GM18519 (cell line): ENCODE results near the gene ATP2A1.
A peak's percentile ranks its signal among the peaks of the same experiment; 100 is the strongest.
"Not testable (repeated sequence)": the region's sequence is repeated elsewhere in the genome, so short reads cannot be mapped to it uniquely, and the experiment has no call there.

Source experiments
- ATAC-seq: cut with Tn5 transposase; IDR thresholded peaks from one replicate; pipeline ENCODE4 v1.9.1; 2021; ENCODE audit warnings: mild to moderate bottlenecking, moderate library complexity; ENCODE audit not compliant: unreplicated experiment, low FRiP score

Gene ATP2A1

DNA sequence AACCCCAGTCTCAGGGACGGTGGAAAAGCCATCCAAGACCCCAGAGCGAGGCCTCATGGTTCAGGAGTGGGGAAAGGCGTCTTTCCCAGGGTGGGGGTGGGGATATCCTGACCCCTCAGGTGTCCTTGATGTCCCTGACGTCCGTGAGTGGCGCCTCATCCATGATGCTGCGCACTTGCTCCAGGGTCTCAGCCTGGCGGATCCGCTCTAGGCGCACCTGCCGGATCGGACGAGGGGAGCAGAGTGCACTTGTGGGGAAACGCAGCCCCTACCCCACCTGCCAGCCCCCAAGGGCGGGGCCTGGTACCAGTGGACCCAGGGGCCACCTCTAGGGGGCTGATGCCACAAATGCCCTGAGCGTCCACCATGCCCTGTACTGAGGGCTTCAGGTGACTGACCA lies 26.5 kb downstream of the ATP2A1 start:
- ATAC-seq, result no peak

DNA sequence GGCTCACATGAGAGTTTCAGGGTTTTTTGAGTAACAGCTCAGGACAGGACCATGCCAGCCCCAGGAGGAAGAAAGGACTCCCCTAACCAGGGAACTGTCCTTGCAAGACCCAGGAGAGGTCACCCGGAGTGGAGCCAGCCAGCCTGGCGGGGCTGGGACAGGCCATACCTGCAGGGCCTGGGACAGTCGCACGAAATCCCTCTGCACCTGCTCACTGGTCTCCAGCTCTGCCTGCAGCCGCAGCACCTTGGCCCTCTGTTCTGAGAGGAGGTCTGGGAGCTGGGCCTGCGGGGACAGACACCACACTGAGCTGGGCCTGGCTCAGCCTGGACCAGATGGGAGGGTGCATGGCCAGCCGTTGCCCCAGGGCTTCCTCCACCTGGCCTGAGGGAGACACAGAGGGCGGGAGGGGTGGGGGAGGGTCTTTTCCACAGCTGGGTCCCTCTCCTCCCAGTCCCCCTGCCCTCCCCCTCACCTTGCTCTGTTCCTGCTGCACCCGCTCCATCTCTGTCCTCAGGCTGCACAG lies 27.0 kb downstream of the ATP2A1 start:
- no peak for ATAC-seq

DNA sequence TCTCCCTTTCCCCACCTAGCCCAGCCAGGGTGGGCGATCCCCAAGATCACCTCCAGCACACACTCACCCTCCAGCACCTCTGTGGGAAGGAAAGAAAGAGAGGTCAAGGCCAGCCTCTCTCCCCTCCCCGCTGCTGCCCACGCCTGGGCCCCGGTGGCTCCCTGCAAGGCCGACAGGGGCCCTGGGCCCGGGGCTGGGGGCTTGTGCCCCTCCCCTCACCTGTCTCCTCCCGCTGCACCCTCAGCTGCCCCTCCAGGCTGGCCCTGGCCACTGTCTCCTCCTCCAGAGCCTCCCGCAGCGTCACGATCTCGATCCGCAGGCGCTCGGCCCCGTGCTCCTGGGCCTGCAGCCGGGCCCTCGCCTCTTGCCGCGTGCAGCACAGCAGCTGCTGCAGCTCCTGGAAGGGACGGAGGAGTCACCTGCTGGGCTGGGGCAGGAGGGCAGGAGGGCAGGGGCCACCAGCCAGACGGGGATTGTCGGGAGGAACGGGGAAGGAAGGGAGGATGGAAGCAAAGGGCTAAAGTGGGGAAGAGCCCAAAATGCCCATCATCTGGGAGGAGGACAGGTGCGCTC lies 27.6 kb downstream of the ATP2A1 start:
- no peak for ATAC-seq

DNA sequence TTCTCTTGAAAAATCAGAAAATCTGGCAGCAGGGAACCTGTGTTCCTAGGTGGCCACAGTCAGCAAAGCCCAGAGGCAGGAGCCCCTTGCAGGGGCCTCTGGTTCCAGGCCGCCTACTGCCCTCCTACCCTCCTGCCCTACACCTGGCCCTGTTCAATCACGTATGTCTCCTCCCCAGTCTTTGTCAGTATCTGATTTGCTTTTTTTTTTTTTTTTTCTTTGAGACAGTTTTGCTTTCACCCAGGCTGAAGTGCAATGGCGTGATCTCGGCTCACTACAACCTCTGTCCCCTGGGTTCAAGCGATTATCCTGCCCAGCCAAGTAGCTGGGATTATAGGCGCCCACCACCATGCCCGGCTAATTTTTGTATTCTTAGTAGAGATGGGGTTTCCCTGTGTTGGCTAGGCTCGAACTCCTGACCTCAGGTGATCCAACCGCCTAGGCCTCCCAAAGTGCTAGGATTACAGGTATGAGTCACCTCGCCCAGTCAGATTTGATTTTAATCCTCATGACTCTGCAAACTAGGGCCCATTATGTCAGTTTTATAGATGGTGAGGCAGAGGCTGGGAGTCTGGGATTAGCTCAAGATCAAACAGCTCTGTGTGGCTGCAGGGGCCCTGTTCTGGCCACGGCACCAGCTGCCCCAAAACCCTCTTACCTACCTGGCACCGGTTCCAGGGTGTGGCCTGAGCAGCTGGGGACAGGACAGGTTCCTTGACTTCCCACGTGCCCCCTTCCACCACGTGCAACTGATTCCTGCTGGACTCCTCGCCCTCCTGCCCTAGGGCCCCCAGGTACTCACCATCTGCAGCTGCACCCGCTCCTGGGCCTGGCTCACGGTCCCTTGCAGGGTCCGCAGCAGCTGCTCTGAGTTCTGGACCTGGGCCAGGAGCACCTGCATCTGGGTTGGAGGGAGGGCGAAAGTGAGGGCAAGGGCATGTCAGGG lies 32.1 kb downstream of the ATP2A1 start:
- ATAC-seq, result no peak

DNA sequence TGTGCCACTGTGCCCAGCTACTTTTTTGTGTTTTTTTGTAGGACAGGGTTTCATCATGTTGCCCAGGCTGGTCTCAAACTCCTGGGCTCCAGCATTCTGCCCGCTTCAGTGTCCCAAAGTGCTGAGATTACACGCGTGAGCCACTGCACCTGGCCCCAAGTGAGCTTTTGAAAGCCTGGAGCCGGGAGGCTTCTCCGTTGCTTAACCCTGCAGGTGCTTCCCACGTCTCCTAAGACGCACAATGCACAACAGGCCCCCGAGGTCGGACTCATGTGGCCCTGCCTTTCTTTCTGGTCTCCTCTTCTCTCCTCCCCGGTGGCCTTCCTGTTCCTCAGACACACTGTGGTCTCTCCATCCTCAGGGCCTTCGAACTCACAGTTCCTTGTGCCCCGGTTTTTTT lies 34.3 kb downstream of the ATP2A1 start:
- ATAC-seq, result no peak

DNA sequence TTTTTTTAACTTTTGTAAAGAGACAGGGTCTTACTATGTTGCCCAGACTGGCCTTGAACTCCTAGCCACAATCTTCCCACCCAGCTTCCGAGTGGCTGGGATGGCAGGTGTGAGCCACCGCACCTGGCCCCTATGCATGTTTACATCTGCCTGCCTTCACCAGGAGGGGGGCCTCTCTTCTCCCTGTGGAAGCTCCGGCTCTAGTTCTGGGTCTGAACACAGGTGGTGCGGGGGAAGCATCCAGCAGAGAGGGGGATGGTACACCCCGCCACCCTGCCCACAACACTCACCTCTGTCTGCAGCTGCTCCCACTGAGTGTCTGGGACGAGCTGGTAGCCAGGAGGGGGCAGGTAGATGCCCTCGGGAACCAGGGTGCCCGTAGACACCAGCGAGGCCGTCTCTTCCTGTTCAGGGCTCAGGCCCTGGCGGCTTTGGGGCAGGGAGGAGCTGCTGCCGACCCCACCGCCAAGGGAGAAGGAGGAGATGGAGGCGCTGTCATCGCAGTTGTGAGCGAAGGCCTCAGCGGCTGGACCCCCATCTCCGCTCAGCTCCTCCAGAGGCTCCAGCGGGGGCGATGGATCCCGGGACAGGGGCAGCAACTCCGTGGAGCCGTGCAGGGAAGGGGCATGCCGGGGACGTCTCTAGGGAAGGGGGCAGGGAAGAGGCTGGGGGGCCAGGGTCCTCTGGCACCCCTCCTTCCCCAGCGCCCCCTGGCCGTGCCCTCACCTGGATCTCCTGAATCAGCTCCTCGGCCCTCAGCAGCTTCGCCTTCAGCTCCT lies 35.8 kb downstream of the ATP2A1 start:
- no peak for ATAC-seq

DNA sequence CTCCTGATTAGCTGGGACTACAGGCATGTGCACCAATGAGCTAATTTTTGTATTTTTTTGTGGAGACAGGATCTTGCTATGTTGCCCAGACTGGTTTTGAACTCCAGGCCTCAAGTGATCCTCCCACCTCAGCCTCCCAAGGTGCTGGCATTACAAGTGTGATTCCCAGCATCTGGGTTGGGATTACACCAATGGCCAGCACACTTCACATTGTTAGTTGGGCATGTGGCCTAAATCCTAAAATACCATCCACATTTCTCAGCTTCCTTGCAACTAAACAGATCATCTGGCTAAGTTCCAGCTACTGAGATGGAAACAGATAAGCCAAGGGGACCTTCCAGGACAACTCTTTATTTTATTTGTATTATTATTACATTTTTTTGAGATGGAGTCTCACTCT lies 36.9 kb downstream of the ATP2A1 start:
- ATAC-seq, result no peak

DNA sequence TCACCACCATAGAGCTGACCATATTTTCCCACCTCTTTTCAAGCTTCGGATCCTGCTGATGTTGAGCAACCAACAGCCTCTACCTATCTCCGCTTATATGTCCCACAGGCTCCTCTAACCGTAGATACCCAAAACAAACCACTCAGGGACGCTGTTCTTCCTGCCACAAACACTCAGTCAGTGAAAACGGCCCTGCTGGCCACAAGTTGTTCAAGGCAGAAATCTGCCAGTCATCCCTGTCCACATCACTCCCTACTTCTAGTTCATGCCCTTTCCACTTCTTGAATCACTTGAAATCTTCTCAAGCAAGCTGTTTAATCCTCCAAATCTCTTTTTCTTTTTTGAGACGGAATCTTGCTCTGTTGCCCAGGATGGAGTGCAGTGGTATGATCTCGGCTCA lies 38.8 kb downstream of the ATP2A1 start:
- ATAC-seq, result no peak

DNA sequence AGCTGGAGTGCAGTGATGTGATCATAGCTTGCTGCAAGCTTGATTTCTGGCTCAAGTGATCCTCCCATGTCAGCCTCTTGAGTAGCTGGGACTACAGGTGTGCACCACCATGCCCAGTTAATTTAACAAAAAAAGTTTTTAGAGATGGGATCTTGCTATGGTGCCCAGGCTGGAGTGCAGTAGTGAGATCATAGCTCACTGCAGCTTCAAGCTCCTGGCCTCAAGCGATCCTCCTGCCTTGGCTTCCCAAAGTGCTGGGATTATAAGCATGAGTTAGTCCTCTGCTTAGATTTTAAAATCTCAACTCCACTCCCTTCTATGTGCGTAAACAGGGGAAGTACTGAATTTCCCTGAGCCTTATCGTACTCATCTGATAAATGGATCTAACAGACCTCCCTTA lies 40.4 kb downstream of the ATP2A1 start:
- no peak for ATAC-seq

DNA sequence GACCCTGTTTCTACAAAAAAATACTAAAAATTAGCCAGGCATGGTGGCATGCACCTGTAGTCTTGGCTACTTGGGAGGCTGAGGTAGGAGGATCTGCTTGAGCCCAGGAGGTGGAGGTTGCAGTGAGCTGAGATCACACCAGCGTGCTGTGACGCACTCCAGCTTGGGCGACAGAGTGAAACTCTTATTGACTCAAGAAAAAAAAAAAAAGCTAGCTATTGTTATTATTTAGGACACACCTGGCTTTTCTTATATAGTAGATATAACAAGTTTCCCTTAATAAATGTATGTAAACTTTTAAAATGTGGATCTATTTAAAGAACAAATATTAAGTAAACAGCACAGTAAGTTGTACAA lies 44.9 kb downstream of the ATP2A1 start:
- no peak for ATAC-seq

DNA sequence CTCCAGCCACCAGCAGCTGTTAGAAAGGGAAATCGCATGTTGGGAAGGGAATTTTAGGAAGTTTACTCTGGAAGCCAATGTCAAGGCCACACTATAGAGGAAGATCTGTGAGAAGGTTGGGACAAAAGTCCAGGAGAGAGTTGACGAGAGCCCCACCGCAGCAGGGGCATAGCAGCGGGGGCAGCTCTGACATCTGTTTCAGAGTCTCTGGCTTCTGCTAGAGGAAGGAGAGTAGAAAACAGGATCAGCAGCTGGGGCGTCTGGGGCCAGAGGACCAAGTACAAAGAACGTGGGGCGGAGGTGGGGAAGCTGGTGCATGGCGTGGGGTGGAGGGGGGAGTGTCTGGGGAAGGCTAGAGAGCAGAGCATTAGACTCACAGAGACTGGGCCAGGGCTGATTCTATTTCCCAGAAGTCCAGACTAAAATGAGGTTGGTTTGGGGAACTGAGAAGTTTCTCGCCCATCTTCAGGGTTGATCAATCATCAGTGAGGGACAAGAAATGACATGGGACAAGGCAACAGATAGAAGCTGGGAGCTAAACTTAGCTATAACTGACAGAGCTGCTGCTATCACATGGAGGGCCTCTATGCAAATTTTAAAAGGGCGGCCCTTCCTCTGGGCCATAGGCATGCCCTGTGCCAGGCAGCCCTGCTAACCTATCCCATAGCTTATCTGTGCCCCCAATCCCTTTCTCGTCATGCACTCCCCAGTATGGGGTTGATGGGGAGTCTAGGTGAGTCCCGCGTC lies 45.5 kb downstream of the ATP2A1 start:
- ATAC-seq, result peak; percentile 38

DNA sequence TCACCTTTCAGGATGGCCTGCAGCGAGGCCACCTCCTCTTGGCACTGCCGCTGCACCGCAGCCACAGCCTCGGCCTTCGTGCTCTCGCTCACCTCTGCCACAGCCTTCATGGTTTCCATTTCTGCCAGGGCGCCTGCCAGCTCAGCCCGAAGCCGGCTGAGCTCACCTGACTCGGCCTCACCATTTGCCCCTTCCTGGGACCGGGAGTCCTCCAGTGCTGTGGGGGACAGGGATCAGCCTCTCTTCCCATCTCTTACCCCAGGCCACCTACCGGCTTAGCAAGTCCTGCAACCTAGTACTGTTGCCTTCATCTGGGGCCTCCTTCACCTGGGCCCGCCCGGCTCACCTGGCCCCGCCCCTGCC lies 46.1 kb downstream of the ATP2A1 start:
- no peak for ATAC-seq

DNA sequence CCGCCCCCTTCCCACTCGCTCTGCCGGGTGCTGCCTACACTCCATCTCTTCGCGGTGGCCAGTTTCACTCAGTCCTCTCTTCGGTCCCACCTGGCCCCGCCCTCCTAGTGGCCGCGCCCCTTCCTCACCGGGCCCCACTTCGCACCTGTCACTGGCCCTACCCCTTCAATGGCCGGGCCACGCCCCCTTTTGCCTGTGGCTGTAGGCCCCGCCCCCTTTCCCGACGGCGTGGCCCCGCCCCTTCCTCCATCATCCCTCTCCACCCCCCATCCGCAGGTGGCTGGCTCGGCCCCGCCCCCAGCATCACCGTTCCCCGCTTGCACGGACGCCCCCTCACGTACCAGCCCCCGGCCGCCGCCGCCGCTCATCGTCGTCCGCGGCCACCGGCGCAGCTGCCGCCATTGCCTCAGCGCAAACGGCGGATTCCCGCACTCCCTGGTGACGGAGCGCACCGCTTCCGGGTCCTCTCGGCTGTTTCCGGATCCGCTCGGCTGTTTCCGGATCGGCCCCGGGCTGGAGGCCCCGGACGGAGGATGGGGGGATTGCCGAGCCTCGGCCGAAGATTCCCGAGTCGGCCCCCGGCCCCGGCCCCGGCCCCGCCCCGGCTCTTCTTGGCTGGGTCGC lies 46.6 kb downstream of the ATP2A1 start, which contains the start of gene RABEP2:
TSS of gene RABEP2 (minus strand) at position 477 of the 624 bp plus-strand sequence. CDS start at position 402, 75 bp downstream.
- ATAC-seq, result peak; percentile 50

DNA sequence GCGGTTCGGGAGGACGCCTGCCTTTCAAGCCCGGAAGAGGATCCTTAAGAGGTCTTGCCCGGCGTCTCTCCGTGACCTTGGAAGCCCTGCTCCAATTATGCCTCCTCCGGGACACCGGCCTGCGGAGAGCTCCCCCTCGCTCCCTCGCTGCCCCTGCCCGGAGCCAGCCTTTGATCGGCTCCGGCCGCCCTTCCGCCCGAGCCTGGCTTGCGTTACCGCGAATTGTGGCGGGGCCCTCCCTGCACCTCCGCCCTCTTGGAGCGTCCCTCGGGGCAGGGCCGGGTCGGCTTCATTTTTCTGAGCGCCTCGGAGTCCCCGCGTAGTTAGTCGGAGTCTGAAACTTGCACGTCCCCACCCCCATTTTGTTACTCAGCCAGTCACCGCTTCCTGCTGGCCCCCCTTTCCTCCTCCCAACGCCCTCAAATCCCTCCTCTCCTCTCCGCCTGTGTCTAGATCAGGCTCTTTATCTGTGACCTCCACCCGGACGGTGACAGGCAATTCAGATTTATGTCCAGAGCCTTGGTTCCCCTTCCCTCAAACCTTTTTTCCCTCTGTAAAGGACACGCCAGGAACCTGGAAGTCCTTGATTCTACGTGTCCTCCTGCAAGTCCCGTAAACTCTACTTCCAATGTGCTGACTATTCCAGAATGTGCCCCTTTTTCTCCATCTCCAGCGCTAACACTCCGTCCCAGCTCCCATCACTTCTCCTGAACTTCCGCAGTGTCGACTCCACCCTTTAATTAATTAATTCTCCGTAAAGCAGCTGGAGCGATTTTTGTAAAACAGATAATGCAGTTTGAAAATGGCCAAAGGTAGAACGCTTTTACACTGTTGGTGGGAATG lies 47.3 kb downstream of the ATP2A1 start:
- ATAC-seq, result peak; percentile 12

DNA sequence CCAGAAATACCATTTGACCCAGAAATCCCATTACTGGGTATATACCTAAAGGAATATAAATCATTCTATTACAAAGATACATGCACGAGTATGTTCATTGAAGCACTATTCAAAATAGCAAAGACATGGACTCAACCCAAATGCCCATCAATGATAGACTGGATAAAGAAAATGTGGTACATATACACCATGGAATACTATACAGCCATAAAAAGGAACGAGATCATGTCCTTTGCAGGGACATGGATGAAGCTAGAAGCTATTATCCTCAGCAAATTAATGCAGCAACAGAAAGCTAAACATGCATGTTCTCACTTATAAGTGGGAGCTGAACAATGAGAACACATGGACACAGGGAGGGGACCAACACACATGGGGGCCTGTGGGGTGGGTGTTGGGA lies 48.0 kb downstream of the ATP2A1 start:
- ATAC-seq, result not testable (repeated sequence)

DNA sequence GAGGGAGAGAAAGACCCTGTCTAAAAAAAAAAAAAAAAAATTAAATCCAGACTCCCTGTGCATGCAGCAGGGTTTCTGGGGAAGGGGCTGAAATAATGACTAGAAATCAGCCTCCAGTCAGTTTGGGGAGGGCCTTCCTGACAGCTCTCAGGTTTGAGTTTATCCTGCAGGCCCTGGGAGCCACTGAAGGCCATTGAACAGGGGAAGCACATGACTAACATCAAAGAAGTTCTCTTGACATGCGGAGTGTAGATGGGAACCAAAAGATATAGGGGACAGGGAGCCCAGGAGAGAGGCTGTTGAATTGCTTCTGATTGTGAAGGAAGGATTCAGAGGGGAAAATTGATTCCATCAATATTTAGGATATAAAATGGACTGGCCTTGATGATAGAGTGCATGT lies 49.5 kb downstream of the ATP2A1 start:
- ATAC-seq, result no peak

DNA sequence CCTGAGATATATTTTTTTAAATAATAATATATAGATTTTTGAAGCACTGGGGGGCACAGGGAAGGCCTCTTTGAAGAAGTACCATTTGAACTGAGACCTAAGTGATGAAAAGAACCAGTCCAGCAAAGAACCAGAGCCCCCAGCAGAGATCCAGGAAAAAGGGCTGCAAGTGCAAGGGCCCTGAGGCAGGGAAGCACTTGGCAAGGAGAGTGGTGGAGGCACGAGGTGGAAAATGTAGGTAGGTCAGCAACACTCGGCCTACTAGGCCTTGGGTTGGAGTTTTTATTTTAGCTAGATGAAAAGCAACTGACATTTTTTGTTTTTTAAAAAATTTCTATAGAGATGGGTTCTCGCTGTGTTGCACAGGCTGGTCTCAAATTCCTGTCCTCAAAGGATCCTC lies 51.9 kb downstream of the ATP2A1 start:
- no peak for ATAC-seq

DNA sequence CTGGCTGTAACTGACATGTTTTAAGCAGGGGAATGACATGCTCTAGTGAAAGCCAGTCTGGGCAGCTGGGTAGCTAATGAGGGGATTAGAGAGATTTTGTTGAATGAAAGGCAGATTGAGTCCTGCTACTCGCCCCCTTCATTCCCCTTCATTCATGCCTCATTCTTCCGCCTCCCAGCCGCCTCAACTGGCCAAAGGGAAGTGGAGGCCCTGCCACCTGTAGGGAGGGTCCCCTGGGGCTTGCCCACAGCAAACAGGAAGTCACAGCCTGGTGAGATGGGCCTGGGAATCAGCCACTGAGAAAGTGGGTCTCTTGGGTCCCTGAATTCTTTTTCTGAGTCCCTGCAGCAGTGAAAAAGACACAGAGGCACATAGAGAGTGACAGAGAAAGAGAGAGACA lies 52.4 kb downstream of the ATP2A1 start:
- no peak for ATAC-seq

DNA sequence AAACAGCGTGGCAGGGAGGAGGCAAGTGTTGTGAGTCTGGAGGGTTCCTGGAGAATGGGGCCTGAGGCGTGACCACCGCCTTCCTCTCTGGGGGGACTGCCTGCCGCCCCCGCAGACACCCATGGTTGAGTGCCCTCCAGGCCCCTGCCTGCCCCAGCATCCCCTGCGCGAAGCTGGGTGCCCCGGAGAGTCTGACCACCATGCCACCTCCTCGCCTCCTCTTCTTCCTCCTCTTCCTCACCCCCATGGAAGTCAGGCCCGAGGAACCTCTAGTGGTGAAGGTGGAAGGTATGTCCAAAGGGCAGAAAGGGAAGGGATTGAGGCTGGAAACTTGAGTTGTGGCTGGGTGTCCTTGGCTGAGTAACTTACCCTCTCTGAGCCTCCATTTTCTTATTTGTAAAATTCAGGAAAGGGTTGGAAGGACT lies 53.5 kb downstream of the ATP2A1 start, which contains the start of gene CD19:
TSS of gene CD19 (plus strand) at position 171 of the 425 bp plus-strand sequence. CDS start at position 201, 30 bp downstream.
- ATAC-seq, result no peak
